H9 (cell line): Measurements from ENCODE around the gene GPR153. TPM values are rescaled to one million over a fixed set of nuclear protein-coding genes. Genes with fewer than 3 reads are reported as not detected.

Source experiments
- DNase-seq: peaks from one replicate; pipeline ENCODE4 v3.0.0-alpha.2; 2017
- H2AFZ ChIP-seq: one replicate; pipeline ENCODE4 v1.6.1; 2013; ENCODE audit warnings: mild to moderate bottlenecking, low read length, control low read depth, moderate library complexity
- H2AK5ac ChIP-seq: 2 replicates; pipeline ENCODE4 v1.6.1; 2013; ENCODE audit warnings: low read length, control low read depth, mixed read lengths; ENCODE audit not compliant: insufficient read length
- H2BK120ac ChIP-seq: one replicate; pipeline ENCODE4 v1.6.1; 2013; ENCODE audit warnings: low read depth, mild to moderate bottlenecking, low read length, control low read depth, inconsistent platforms; ENCODE audit not compliant: poor library complexity, severe bottlenecking
- H2BK12ac ChIP-seq: 2 replicates; pipeline ENCODE4 v1.6.1; 2013; ENCODE audit warnings: low read length, control low read depth, mixed read lengths, low read depth; ENCODE audit not compliant: insufficient read length
- H2BK15ac ChIP-seq: 2 replicates; pipeline ENCODE4 v1.6.1; 2013; ENCODE audit warnings: low read depth, low read length, control low read depth
- H2BK20ac ChIP-seq: one replicate; pipeline ENCODE4 v1.6.1; 2013; ENCODE audit warnings: low read depth, mild to moderate bottlenecking, low read length, control low read depth, inconsistent platforms; ENCODE audit not compliant: poor library complexity, severe bottlenecking
- H2BK5ac ChIP-seq: 2 replicates; pipeline ENCODE4 v1.6.1; 2013; ENCODE audit warnings: low read length, control low read depth, mixed read lengths; ENCODE audit not compliant: insufficient read length
- H3K14ac ChIP-seq: 2 replicates; pipeline ENCODE4 v1.6.1; 2013; ENCODE audit warnings: low read length, control low read depth; ENCODE audit not compliant: insufficient read depth
- H3K18ac ChIP-seq: 2 replicates; pipeline ENCODE4 v1.6.1; 2013; ENCODE audit warnings: low read depth, mild to moderate bottlenecking, mixed read lengths, low read length, control low read depth; ENCODE audit not compliant: insufficient read length
- H3K23ac ChIP-seq: 2 replicates; pipeline ENCODE4 v1.6.1; 2013; ENCODE audit warnings: low read length, control low read depth, mixed read lengths, low read depth; ENCODE audit not compliant: insufficient read length
- H3K23me2 ChIP-seq: 2 replicates; pipeline ENCODE4 v1.6.1; 2013; ENCODE audit warnings: low read depth, mild to moderate bottlenecking, mixed read lengths, low read length, control low read depth; ENCODE audit not compliant: insufficient read length, poor library complexity, severe bottlenecking
- H3K27ac ChIP-seq: 2 replicates; pipeline ENCODE4 v1.5.1; 2013; ENCODE audit warnings: low read length, control low read depth, mixed read lengths, low read depth; ENCODE audit not compliant: insufficient read length
- H3K27me3 ChIP-seq: 2 replicates; pipeline ENCODE4 v1.6.1; 2013; ENCODE audit warnings: low read length, control low read depth, inconsistent platforms; ENCODE audit not compliant: insufficient read depth
- H3K4ac ChIP-seq: 2 replicates; pipeline ENCODE4 v1.6.1; 2013; ENCODE audit warnings: low read depth, mild to moderate bottlenecking, control low read depth, inconsistent platforms, low read length, moderate library complexity
- H3K4me1 ChIP-seq: 2 replicates; pipeline ENCODE4 v1.6.1; 2013; ENCODE audit warnings: low read length, control low read depth, inconsistent platforms; ENCODE audit not compliant: insufficient read depth
- H3K4me2 ChIP-seq: 2 replicates; pipeline ENCODE4 v1.6.1; 2013; ENCODE audit warnings: low read length, control low read depth, mixed read lengths; ENCODE audit not compliant: insufficient read length, insufficient read depth
- H3K56ac ChIP-seq: 2 replicates; pipeline ENCODE4 v1.6.1; 2013; ENCODE audit warnings: low read depth, mild to moderate bottlenecking, mixed read lengths, low read length, control low read depth; ENCODE audit not compliant: insufficient read length
- H3K79me1 ChIP-seq: 2 replicates; pipeline ENCODE4 v1.6.1; 2013; ENCODE audit warnings: low read depth, mild to moderate bottlenecking, moderate library complexity, low read length, control low read depth, inconsistent platforms; ENCODE audit not compliant: insufficient read depth, poor library complexity, severe bottlenecking
- H3K79me2 ChIP-seq: 2 replicates; pipeline ENCODE4 v1.6.1; 2013; ENCODE audit warnings: low read length, control low read depth, inconsistent platforms; ENCODE audit not compliant: insufficient read depth
- H3K9ac ChIP-seq: 2 replicates; pipeline ENCODE4 v1.6.1; 2013; ENCODE audit warnings: low read length, control low read depth, mixed read lengths; ENCODE audit not compliant: insufficient read length; ENCODE audit errors: extremely low read depth
- H3K9me3 ChIP-seq: one replicate; pipeline ENCODE4 v1.6.1; 2013; ENCODE audit warnings: low read depth, low read length, inconsistent platforms; ENCODE audit not compliant: control insufficient read depth
- H3T11ph ChIP-seq: one replicate; pipeline ENCODE4 v1.6.1; 2013; ENCODE audit warnings: mild to moderate bottlenecking, low read length, control low read depth, inconsistent platforms
- H4K20me1 ChIP-seq: one replicate; pipeline ENCODE4 v1.6.1; 2013; ENCODE audit not compliant: control insufficient read depth, insufficient read length, insufficient read depth
- H4K5ac ChIP-seq: 2 replicates; pipeline ENCODE4 v1.6.1; 2013; ENCODE audit warnings: low read depth, mild to moderate bottlenecking, mixed read lengths, low read length, control low read depth; ENCODE audit not compliant: insufficient read length
- H4K8ac ChIP-seq: replicated peaks from 2 replicates; pipeline ENCODE4 v1.6.1; 2013; ENCODE audit warnings: low read length, control low read depth, mixed read lengths, low read depth; ENCODE audit not compliant: insufficient read length
- H4K91ac ChIP-seq: 2 replicates; pipeline ENCODE4 v1.6.1; 2013; ENCODE audit warnings: low read depth, mild to moderate bottlenecking, moderate library complexity, mixed read lengths, low read length, control low read depth; ENCODE audit not compliant: insufficient read length
- H3K27ac Mint-ChIP-seq, 3 experiments: 2 replicates in 2 of 3; 3 replicates in 1 of 3; pipeline ENCODE4 v1.8.0; 2020 to 2021; ENCODE audit warnings: mixed read lengths in 3 of 3, mild to moderate bottlenecking in 1 of 3, moderate library complexity in 1 of 3
- H3K27me3 Mint-ChIP-seq: 2 replicates; pipeline ENCODE4 v1.8.0; 2021; ENCODE audit warnings: low read depth, mild to moderate bottlenecking, moderate library complexity, mixed read lengths
- H3K36me3 Mint-ChIP-seq, 3 experiments: 2 replicates in 2 of 3; 3 replicates in 1 of 3; pipeline ENCODE4 v1.8.0; 2020 to 2021; ENCODE audit warnings: low read depth in 3 of 3, mixed read lengths in 3 of 3; ENCODE audit not compliant: insufficient read depth in 1 of 3
- H3K4me1 Mint-ChIP-seq, 2 experiments: 2 replicates each; pipeline ENCODE4 v1.8.0; 2020; ENCODE audit warnings: mixed read lengths in 2 of 2
- H3K4me3 Mint-ChIP-seq, 2 experiments: 2 replicates in 1 of 2; 3 replicates in 1 of 2; pipeline ENCODE4 v1.8.0; 2020 to 2021; ENCODE audit warnings: mild to moderate bottlenecking in 2 of 2, mixed read lengths in 2 of 2, moderate library complexity in 1 of 2
- H3K9me3 Mint-ChIP-seq, 2 experiments: 2 replicates in 1 of 2; 3 replicates in 1 of 2; pipeline ENCODE4 v1.8.0; 2020; ENCODE audit warnings: mild to moderate bottlenecking in 2 of 2, mixed read lengths in 2 of 2, moderate library complexity in 1 of 2
- CTCF ChIP-seq: fragments of 200-600 bp; sonication (generic); conservative IDR thresholded peaks from 3 replicates; pipeline ENCODE4 v1.8.0; 2021; ENCODE audit warnings: antibody characterized with exemption, mild to moderate bottlenecking
- WGBS: extraction: QIAGEN DNeasy Blood & Tissue Kit; methylation state at CpG from one replicate; pipeline ENCODE4 v1.1.7; 2013; ENCODE audit warnings: missing lambda C conversion rate, low lambda C conversion rate, mixed read lengths; ENCODE audit not compliant: insufficient read length; ENCODE audit errors: extremely low coverage; 5-methylcytosine and 5-hydroxymethylcytosine counted together
- total RNA-seq: library from RNA; stranded (reverse); gene quantifications from 2 replicates; pipeline ENCODE4 v1.2.1, GENCODE V29; 2021

GPR153 gene
- total RNA-seq, 1 experiment from 2014 or later = 8.9 TPM

GRCh38 chr1:6211731-6212130, 49.2 kb downstream of the GPR153 start:
- no peak overlapping the region for H3K4me3 Mint-ChIP-seq
- Histone ChIP-seq H2AK5ac (no peak overlapping the region), H4K91ac (no peak overlapping the region)

More at GRCh38 chr1:6211731-6212130, 49.2 kb downstream of the GPR153 start:
- Histone ChIP-seq H3T11ph (no peak overlapping the region), H3K27ac (no peak overlapping the region), H2BK5ac (no peak overlapping the region), H4K5ac (no peak overlapping the region), H3K4me2 (no peak overlapping the region), H3K4me1 (no peaks in the 10 kb centered on the region), H3K18ac (no peak overlapping the region), H2BK15ac (no peak overlapping the region), H4K20me1 (no peaks in the 10 kb centered on the region), H2BK120ac (no peak overlapping the region), H3K4ac (no peak overlapping the region), H3K9ac (no peak overlapping the region), H3K14ac (no peak overlapping the region), H3K9me3 (no peaks in the 10 kb centered on the region), H3K56ac (no peak overlapping the region), H3K23ac (no peak overlapping the region), H3K79me2 (no peaks in the 10 kb centered on the region), H3K27me3 (no peaks in the 10 kb centered on the region; the same call in 1 of the 2 replicates), H3K23me2 (peaks cover 10% of the 10 kb centered on the region), H2BK12ac (no peak overlapping the region), H2BK20ac (no peak overlapping the region), H3K79me1 (no peaks in the 10 kb centered on the region), H4K8ac (no peak overlapping the region), H2AFZ (no peak overlapping the region)
- H3K27ac Mint-ChIP-seq = no peak overlapping the region; a peak in 1 of 7 replicates
- H3K9me3 Mint-ChIP-seq = no peaks in the 10 kb centered on the region
- WGBS = no CpG with 5 or more reads among the region's 16 CpGs
- DNase-seq = no peak
- H3K27me3 Mint-ChIP-seq = peaks cover 42% of the 10 kb centered on the region
- H3K4me1 Mint-ChIP-seq = peaks cover 5 to 22% of the 10 kb centered on the region in 2 experiments
- no peak for TF ChIP-seq CTCF
- peaks cover 0 to 8% (median 2%) of the 10 kb centered on the region in 3 experiments; a peak in 1 of 7 replicates for H3K36me3 Mint-ChIP-seq
